Osteocyte (in vitro differentiated cells): ENCODE measurements around the gene FOXQ1. TPM values are rescaled to one million over a fixed set of nuclear protein-coding genes. Genes with fewer than 3 reads are reported as not detected.

ENCODE experiments used
- DNase-seq: peaks from one replicate; pipeline ENCODE4 v3.0.0; 2021; ENCODE audit warnings: mixed read lengths; ENCODE audit not compliant: unreplicated experiment; ENCODE audit errors: extremely low spot score
- H3K27ac Mint-ChIP-seq: one replicate; pipeline ENCODE4 v1.8.0; 2021; ENCODE audit warnings: mild to moderate bottlenecking, mixed read lengths; ENCODE audit not compliant: unreplicated experiment
- H3K27me3 Mint-ChIP-seq: one replicate; pipeline ENCODE4 v1.8.0; 2021; ENCODE audit warnings: mixed read lengths; ENCODE audit not compliant: unreplicated experiment
- H3K36me3 Mint-ChIP-seq: one replicate; pipeline ENCODE4 v1.8.0; 2021; ENCODE audit warnings: mixed read lengths; ENCODE audit not compliant: unreplicated experiment
- H3K4me1 Mint-ChIP-seq: one replicate; pipeline ENCODE4 v1.8.0; 2021; ENCODE audit warnings: mixed read lengths; ENCODE audit not compliant: unreplicated experiment
- H3K4me3 Mint-ChIP-seq: one replicate; pipeline ENCODE4 v1.8.0; 2021; ENCODE audit warnings: mild to moderate bottlenecking, moderate library complexity, mixed read lengths; ENCODE audit not compliant: unreplicated experiment
- H3K9me3 Mint-ChIP-seq: one replicate; pipeline ENCODE4 v1.8.0; 2021; ENCODE audit warnings: mixed read lengths; ENCODE audit not compliant: unreplicated experiment
- total RNA-seq: library from RNA; stranded (reverse); gene quantifications from 2 replicates; pipeline ENCODE4 v1.2.1, GENCODE V29; 2021
- TF ChIP-seq, protein P1 (sequence below): fragments of 200-600 bp; sonication (generic); IDR thresholded peaks from 2 replicates; pipeline ENCODE4 v1.5.0; 2021; ENCODE audit warnings: antibody characterized with exemption, mild to moderate bottlenecking, moderate library complexity

Gene FOXQ1
- total RNA-seq, 1 donor from 2014 or later = not detected

DNA sequence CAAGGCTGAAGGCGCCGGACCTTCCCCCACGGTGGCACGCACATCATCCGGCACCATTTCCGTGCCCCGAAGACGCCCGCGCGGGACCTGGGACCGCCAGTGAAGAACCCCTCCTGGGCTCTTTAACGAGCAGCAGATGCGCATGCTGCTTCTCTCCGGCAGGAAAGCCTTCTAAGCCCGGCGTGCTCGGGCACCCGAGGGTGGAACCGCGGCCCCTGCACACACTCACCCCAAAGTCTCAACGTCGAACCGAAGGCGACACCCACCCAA is 240 bp downstream of the FOXQ1 start:
- H3K9me3 Mint-ChIP-seq = no peaks in the 10 kb centered on the region
- TF ChIP-seq, protein P1, sequence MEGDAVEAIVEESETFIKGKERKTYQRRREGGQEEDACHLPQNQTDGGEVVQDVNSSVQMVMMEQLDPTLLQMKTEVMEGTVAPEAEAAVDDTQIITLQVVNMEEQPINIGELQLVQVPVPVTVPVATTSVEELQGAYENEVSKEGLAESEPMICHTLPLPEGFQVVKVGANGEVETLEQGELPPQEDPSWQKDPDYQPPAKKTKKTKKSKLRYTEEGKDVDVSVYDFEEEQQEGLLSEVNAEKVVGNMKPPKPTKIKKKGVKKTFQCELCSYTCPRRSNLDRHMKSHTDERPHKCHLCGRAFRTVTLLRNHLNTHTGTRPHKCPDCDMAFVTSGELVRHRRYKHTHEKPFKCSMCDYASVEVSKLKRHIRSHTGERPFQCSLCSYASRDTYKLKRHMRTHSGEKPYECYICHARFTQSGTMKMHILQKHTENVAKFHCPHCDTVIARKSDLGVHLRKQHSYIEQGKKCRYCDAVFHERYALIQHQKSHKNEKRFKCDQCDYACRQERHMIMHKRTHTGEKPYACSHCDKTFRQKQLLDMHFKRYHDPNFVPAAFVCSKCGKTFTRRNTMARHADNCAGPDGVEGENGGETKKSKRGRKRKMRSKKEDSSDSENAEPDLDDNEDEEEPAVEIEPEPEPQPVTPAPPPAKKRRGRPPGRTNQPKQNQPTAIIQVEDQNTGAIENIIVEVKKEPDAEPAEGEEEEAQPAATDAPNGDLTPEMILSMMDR = no peak
- no peak overlapping the region for H3K27ac Mint-ChIP-seq
- H3K4me1 Mint-ChIP-seq = peaks cover 22% of the 10 kb centered on the region
- H3K27me3 Mint-ChIP-seq = peaks cover 71% of the 10 kb centered on the region
- H3K4me3 Mint-ChIP-seq = peak overlapping the region; percentile 69
- H3K36me3 Mint-ChIP-seq = peaks cover 2% of the 10 kb centered on the region
- no peak for DNase-seq

DNA sequence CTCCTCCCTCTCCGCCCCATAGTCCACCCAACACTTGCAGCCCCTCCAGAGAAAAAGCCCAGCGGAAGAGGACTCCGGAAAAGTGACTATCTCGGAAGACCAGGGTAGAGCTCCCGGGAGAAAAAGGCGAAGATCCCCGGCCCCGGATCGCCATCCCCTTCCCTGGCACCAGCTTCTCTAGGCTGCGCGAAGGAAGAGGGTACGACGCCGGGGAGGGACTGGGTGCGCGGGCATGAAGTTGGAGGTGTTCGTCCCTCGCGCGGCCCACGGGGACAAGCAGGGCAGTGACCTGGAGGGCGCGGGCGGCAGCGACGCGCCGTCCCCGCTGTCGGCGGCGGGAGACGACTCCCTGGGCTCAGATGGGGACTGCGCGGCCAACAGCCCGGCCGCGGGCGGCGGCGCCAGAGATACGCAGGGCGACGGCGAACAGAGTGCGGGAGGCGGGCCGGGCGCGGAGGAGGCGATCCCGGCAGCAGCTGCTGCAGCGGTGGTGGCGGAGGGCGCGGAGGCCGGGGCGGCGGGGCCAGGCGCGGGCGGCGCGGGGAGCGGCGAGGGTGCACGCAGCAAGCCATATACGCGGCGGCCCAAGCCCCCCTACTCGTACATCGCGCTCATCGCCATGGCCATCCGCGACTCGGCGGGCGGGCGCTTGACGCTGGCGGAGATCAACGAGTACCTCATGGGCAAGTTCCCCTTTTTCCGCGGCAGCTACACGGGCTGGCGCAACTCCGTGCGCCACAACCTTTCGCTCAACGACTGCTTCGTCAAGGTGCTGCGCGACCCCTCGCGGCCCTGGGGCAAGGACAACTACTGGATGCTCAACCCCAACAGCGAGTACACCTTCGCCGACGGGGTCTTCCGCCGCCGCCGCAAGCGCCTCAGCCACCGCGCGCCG is 822 bp downstream of the FOXQ1 start:
- peaks cover 2% of the 10 kb centered on the region for H3K36me3 Mint-ChIP-seq
- peak overlapping the region; percentile 69 for H3K4me3 Mint-ChIP-seq
- no peak for DNase-seq
- H3K4me1 Mint-ChIP-seq = peaks cover 22% of the 10 kb centered on the region
- H3K27ac Mint-ChIP-seq = no peak overlapping the region
- H3K9me3 Mint-ChIP-seq = no peaks in the 10 kb centered on the region
- TF ChIP-seq, protein P1 = no peak
- H3K27me3 Mint-ChIP-seq = peaks cover 65% of the 10 kb centered on the region

DNA sequence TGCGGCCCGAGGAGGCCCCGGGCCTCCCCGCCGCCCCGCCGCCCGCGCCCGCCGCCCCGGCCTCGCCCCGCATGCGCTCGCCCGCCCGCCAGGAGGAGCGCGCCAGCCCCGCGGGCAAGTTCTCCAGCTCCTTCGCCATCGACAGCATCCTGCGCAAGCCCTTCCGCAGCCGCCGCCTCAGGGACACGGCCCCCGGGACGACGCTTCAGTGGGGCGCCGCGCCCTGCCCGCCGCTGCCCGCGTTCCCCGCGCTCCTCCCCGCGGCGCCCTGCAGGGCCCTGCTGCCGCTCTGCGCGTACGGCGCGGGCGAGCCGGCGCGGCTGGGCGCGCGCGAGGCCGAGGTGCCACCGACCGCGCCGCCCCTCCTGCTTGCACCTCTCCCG is 1.5 kb downstream of the FOXQ1 start:
- Mint-ChIP-seq H3K36me3 (peaks cover 2% of the 10 kb centered on the region), H3K27me3 (peaks cover 62% of the 10 kb centered on the region), H3K4me1 (peaks cover 22% of the 10 kb centered on the region), H3K9me3 (no peaks in the 10 kb centered on the region), H3K4me3 (no peak overlapping the region), H3K27ac (no peak overlapping the region)
- no peak for DNase-seq
- TF ChIP-seq, protein P1 = no peak

DNA sequence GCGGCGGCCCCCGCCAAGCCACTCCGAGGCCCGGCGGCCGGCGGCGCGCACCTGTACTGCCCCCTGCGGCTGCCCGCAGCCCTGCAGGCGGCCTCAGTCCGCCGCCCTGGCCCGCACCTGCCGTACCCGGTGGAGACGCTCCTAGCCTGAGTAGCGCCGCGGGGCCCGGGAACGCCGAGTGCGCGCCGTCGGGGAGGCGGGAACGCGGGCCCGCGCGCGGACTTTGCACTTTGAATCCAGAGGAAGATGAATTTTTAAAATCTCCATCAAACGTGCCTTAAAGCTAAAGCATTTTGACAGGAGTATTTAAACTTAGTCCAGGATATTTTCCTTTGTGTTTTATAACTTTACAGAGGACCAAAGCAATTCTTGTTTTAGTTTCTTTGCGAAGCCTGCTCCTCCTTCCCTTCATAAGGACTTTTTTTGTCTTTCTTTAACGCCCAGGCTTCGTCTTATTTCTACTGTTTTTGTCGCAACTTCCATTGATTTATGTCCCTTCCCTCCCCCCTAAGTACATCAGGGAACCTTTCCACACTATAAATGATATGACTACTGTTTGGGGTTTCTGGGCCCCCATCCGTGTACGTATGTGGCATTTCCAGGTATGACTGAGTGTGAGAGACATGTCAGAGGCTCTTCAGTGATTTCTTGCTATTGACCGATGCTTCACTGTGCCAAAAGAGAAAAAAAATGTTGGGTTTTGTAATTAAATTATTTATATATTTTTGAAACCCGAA is 2.0 kb downstream of the FOXQ1 start:
- peaks cover 57% of the 10 kb centered on the region for H3K27me3 Mint-ChIP-seq
- TF ChIP-seq, protein P1 = peak; percentile 40
- H3K4me1 Mint-ChIP-seq = peaks cover 22% of the 10 kb centered on the region
- peaks cover 2% of the 10 kb centered on the region for H3K36me3 Mint-ChIP-seq
- no peak for DNase-seq
- H3K9me3 Mint-ChIP-seq = no peaks in the 10 kb centered on the region
- H3K4me3 Mint-ChIP-seq = peak overlapping the region; percentile 56
- no peak overlapping the region for H3K27ac Mint-ChIP-seq

DNA sequence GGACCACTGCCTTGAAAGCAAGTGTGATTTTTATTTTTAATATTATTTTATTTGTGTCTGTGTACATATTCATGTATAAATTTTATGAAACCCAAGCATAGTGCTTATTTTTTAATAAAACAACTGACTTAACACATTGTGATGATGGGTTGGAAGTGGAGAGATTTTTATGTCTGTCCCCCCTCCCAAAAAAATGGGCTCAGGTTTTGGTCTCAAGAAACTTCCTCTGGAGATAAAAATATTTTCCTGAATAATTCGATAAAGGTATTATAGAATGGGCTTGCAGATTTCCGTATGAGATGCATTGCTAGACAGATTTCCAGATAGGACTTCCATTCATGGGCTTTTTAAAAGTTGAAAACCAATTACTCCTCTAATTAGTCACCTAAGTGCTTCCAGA is 2.7 kb downstream of the FOXQ1 start:
- DNase-seq = no peak
- Mint-ChIP-seq H3K36me3 (peaks cover 2% of the 10 kb centered on the region), H3K27ac (no peak overlapping the region), H3K9me3 (no peaks in the 10 kb centered on the region), H3K4me1 (peaks cover 22% of the 10 kb centered on the region), H3K27me3 (peaks cover 50% of the 10 kb centered on the region), H3K4me3 (no peak overlapping the region)
- TF ChIP-seq, protein P1 = no peak
